Fibroblast of lung (primary cell): Measurements from ENCODE around the gene LRMDA. TPM values are rescaled to one million over a fixed set of nuclear protein-coding genes. Genes with fewer than 3 reads are reported as not detected.

Source experiments
- DNase-seq, 2 donors: peaks; one replicate each; pipeline versions ENCODE4 v3.0.0 to v3.0.0-alpha.2; 2010; ENCODE audit warnings: low read depth in 2 of 2
- H2AFZ ChIP-seq: 2 replicates; pipeline ENCODE4 v1.5.1; 2012; ENCODE audit warnings: low read length, control low read depth, inconsistent platforms
- H3K27ac ChIP-seq: 2 replicates; pipeline ENCODE4 v1.5.1; 2011; ENCODE audit warnings: low read length, control low read depth; ENCODE audit not compliant: insufficient read depth
- H3K27me3 ChIP-seq: 2 replicates; pipeline ENCODE4 v1.5.1; 2011; ENCODE audit warnings: mild to moderate bottlenecking, low read length; ENCODE audit not compliant: control insufficient read depth, insufficient read depth
- H3K36me3 ChIP-seq: 2 replicates; pipeline ENCODE4 v1.5.1; 2011; ENCODE audit warnings: low read length; ENCODE audit not compliant: control insufficient read depth, insufficient read depth
- H3K4me1 ChIP-seq: 2 replicates; pipeline ENCODE4 v1.5.1; 2011; ENCODE audit warnings: low read length; ENCODE audit not compliant: control insufficient read depth, insufficient read depth; ENCODE audit errors: extremely low read depth
- H3K4me2 ChIP-seq: 2 replicates; pipeline ENCODE4 v1.5.1; 2011; ENCODE audit warnings: low read length, control low read depth; ENCODE audit not compliant: insufficient read depth; ENCODE audit errors: extremely low read depth
- H3K4me3 ChIP-seq, 4 experiments: fragments of 200-600 bp in 1 of 4; sonication (generic) in 1 of 4; replicated peaks in 1 of 4; 2 replicates each; pipeline ENCODE4 v1.5.1; 2011 to 2016; ENCODE audit warnings: low read length in 4 of 4, low read depth in 3 of 4, mild to moderate bottlenecking in 3 of 4, control low read depth in 2 of 4, inconsistent platforms in 1 of 4, mixed read lengths in 1 of 4; ENCODE audit not compliant: insufficient read depth in 1 of 4; ENCODE audit errors: control extremely low read depth in 1 of 4
- H3K79me2 ChIP-seq: 2 replicates; pipeline ENCODE4 v1.5.1; 2012; ENCODE audit warnings: mild to moderate bottlenecking, low read length, inconsistent platforms; ENCODE audit not compliant: control insufficient read depth, insufficient read depth
- H3K9ac ChIP-seq: 2 replicates; pipeline ENCODE4 v1.5.1; 2011; ENCODE audit warnings: mild to moderate bottlenecking, low read length, control low read depth; ENCODE audit not compliant: insufficient read depth
- H3K9me3 ChIP-seq: 2 replicates; pipeline ENCODE4 v1.5.1; 2012; ENCODE audit warnings: low read depth, low read length; ENCODE audit not compliant: control insufficient read depth, insufficient read depth
- H4K20me1 ChIP-seq: 2 replicates; pipeline ENCODE4 v1.5.1; 2011; ENCODE audit warnings: low read length; ENCODE audit not compliant: control insufficient read depth, insufficient read depth; ENCODE audit errors: extremely low read depth
- CTCF ChIP-seq, 2 donors: IDR thresholded peaks in 1 of 2; conservative IDR thresholded peaks in 1 of 2; 1 replicate in 1 of 2; 2 replicates in 1 of 2; pipeline ENCODE4 v1.5.1; 2011 to 2012; ENCODE audit warnings: low read length in 2 of 2, control low read depth in 1 of 2, inconsistent platforms in 1 of 2, low read depth in 1 of 2, mild to moderate bottlenecking in 1 of 2
- EZH2 ChIP-seq: IDR thresholded peaks from 2 replicates; pipeline ENCODE4 v1.5.1; 2012; ENCODE audit warnings: low read length, control low read depth, mild to moderate bottlenecking; ENCODE audit errors: missing control alignments
- polyA plus RNA-seq, 2 donors: library from polyadenylated mRNA; depleted of rRNA in 1 of 2; stranded (reverse) in 1 of 2; unstranded in 1 of 2; fragments of >200 nt; gene quantifications; 2 replicates each; pipeline ENCODE4 v1.2.1, GENCODE V29; 2011 to 2012; ENCODE audit warnings: missing spikeins in 1 of 2
- total RNA-seq: library from RNA; depleted of rRNA; stranded (reverse); fragments of >200 nt; gene quantifications from 2 replicates; pipeline ENCODE4 v1.2.1, GENCODE V29; 2014

The LRMDA gene
- total and polyA plus RNA-seq, 2 donors (not counting 1 experiment from before 2014, with no cell fraction given): 1.7 to 2.0 TPM

- Histone ChIP-seq H3K4me1 (no peaks in the 10 kb centered on the region), H3K9me3 (no peaks in the 10 kb centered on the region), H3K27me3 (no peaks in the 10 kb centered on the region), H2AFZ (no peak overlapping the region), H3K27ac (no peak overlapping the region), H3K79me2 (no peaks in the 10 kb centered on the region), H3K4me2 (no peak overlapping the region), H3K36me3 (no peaks in the 10 kb centered on the region), H4K20me1 (no peaks in the 10 kb centered on the region), H3K4me3 (no peak overlapping the region), H3K9ac (no peak overlapping the region)
- DNase-seq: peak in 1 of 2 donors; percentile 27
- TF ChIP-seq EZH2: no peak
- TF ChIP-seq CTCF (conservative IDR thresholded peaks at IDR 0.05 in 1 of 2, IDR thresholded peaks at IDR 0.05 in 1 of 2; ENCODE audit: low read depth in 1 of 2, low read length in 2 of 2): no peak
Observed at GRCh38 chr10:75870039-75870645, 438.7 kb downstream of the LRMDA start.

GRCh38 chr10:75875740-75876139 is 444.3 kb downstream of the LRMDA start:
- Histone ChIP-seq H2AFZ (no peak overlapping the region), H3K4me1 (no peaks in the 10 kb centered on the region), H3K79me2 (no peaks in the 10 kb centered on the region), H3K9ac (no peak overlapping the region), H3K4me3 (no peak overlapping the region), H4K20me1 (no peaks in the 10 kb centered on the region), H3K36me3 (no peaks in the 10 kb centered on the region), H3K27ac (no peak overlapping the region), H3K4me2 (no peak overlapping the region), H3K27me3 (peaks cover 4% of the 10 kb centered on the region), H3K9me3 (no peaks in the 10 kb centered on the region)
- DNase-seq: no peak
- TF ChIP-seq CTCF (conservative IDR thresholded peaks at IDR 0.05 in 1 of 2, IDR thresholded peaks at IDR 0.05 in 1 of 2; ENCODE audit: low read depth in 1 of 2, low read length in 2 of 2): no peak
- TF ChIP-seq EZH2: no peak

GRCh38 chr10:75876710-75877109 is 445.3 kb downstream of the LRMDA start:
- Histone ChIP-seq H3K36me3 (no peaks in the 10 kb centered on the region), H3K4me1 (no peaks in the 10 kb centered on the region), H2AFZ (no peak overlapping the region), H3K27me3 (peaks cover 4% of the 10 kb centered on the region), H3K9me3 (no peaks in the 10 kb centered on the region), H3K4me3 (no peak overlapping the region), H3K79me2 (no peaks in the 10 kb centered on the region), H4K20me1 (no peaks in the 10 kb centered on the region), H3K27ac (no peak overlapping the region), H3K4me2 (no peak overlapping the region), H3K9ac (no peak overlapping the region)
- no peak for DNase-seq
- TF ChIP-seq CTCF (conservative IDR thresholded peaks at IDR 0.05 in 1 of 2, IDR thresholded peaks at IDR 0.05 in 1 of 2; ENCODE audit: low read depth in 1 of 2, low read length in 2 of 2) (no peak), EZH2 (no peak)
